ENCODE measurements around the gene TMEM163. TPM values are rescaled to one million over a fixed set of nuclear protein-coding genes. Genes with fewer than 3 reads are reported as not detected.

Gene TMEM163
- total and polyA plus RNA-seq, 2 donors (not counting 3 experiments of a cell fraction or from before 2014, with no cell fraction given): 1.0 to 2.8 TPM

- BruUV-seq (replicated peaks): no TSS peak
- intact Hi-C loops (cut with micrococcal nuclease) (no loop called here), dilution Hi-C loops (cut with MboI; ENCODE audit: extremely low pct_ligation_motif_present, low sequenced_read_pairs) (no loop called here)
- Histone ChIP-seq H3K27ac (ENCODE audit: insufficient read depth, low read depth, low read length) (no peak overlapping the region), H4K20me1 (replicated peaks; ENCODE audit: control insufficient read depth, extremely low read depth, insufficient read depth, low read length) (no peaks in the 10 kb centered on the region), H2AFZ (ENCODE audit: low read depth, low read length) (no peak overlapping the region), H3K4me3 (replicated peaks in 1 of 3; ENCODE audit: insufficient read depth in 1 of 3, low read depth in 1 of 3, low read length in 3 of 3) (no peak overlapping the region), H3K9ac (replicated peaks; ENCODE audit: extremely low read depth, insufficient read depth, low read length) (no peak overlapping the region), H3K4me2 (ENCODE audit: insufficient read depth, low read length) (no peak overlapping the region), H3K9me3 (replicated peaks; ENCODE audit: control insufficient read depth, insufficient read depth, low read length) (no peaks in the 10 kb centered on the region), H3K4me1 (ENCODE audit: control insufficient read depth, extremely low read depth, insufficient read depth, low read length) (no peaks in the 10 kb centered on the region), H3K9me1 (replicated peaks; ENCODE audit: control insufficient read depth, extremely low read depth, insufficient read depth, low read length) (no peaks in the 10 kb centered on the region), H3K27me3 (ENCODE audit: control insufficient read depth in 2 of 2, insufficient read depth in 2 of 2, low read length in 2 of 2) (peaks cover 7 to 12% of the 10 kb centered on the region in 2 experiments), H3K36me3 (ENCODE audit: control insufficient read depth in 2 of 2, extremely low read depth in 1 of 2, insufficient read depth in 2 of 2, low read length in 2 of 2) (no peaks in the 10 kb centered on the region), H3K79me2 (ENCODE audit: control insufficient read depth, insufficient read depth, low read length) (no peaks in the 10 kb centered on the region)
- TF ChIP-seq, protein P1, sequence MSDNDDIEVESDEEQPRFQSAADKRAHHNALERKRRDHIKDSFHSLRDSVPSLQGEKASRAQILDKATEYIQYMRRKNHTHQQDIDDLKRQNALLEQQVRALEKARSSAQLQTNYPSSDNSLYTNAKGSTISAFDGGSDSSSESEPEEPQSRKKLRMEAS (IDR thresholded peaks at IDR 0.05; ENCODE audit: insufficient read depth, insufficient read length): no peak
- TF ChIP-seq POLR2A (IDR thresholded peaks at IDR 0.05; ENCODE audit: low read depth, low read length) (no peak), GATA2 (IDR thresholded peaks at IDR 0.05; ENCODE audit: insufficient read depth, insufficient read length, low read depth, low read length) (no peak), MYC (IDR thresholded peaks at IDR 0.05; ENCODE audit: low read depth, low read length) (no peak), JUN (IDR thresholded peaks at IDR 0.05; ENCODE audit: borderline replicate concordance, insufficient read depth, insufficient read length, low read depth) (no peak), CTCF (IDR thresholded peaks at IDR 0.05; ENCODE audit: extremely low read depth in 1 of 2, insufficient read depth in 1 of 2, low read depth in 1 of 2, low read length in 2 of 2) (no peak), EZH2 (IDR thresholded peaks at IDR 0.05; ENCODE audit: borderline replicate concordance, low read depth, low read length, severe bottlenecking) (no peak), FOS (IDR thresholded peaks at IDR 0.05; ENCODE audit: borderline replicate concordance, insufficient read depth, low read length) (no peak), POLR2AphosphoS5 (IDR thresholded peaks at IDR 0.05; ENCODE audit: insufficient read depth, low read depth, low read length) (no peak)
- DNase-seq (ENCODE audit: low read depth, low spot score) (no peak), FAIRE-seq (no peak)
- POLR2A ChIA-PET: no interaction called here
- CTCF ChIA-PET: no interaction called here
These were observed 51.7 kb downstream of the TMEM163 start for GRCh38 chr2:134667081-134667480.
